GM23338 (cell line): Measurements from ENCODE around the gene C2CD3. TPM values are rescaled to one million over a fixed set of nuclear protein-coding genes. Genes with fewer than 3 reads are reported as not detected.

Source experiments
- ATAC-seq: fragments of 200-7000 bp; cut with Tn5 transposase; 3 replicates; pipeline ENCODE4 v1.9.1; 2020
- DNase-seq: peaks from one replicate; pipeline ENCODE4 v3.0.0-alpha.2; 2015; ENCODE audit warnings: low spot score
- H2AFZ ChIP-seq: fragments of 200-600 bp; sonication (generic); 2 replicates; pipeline ENCODE4 v1.8.0; 2016; ENCODE audit warnings: antibody characterized with exemption, mild to moderate bottlenecking, moderate library complexity
- H3F3A ChIP-seq: fragments of 200-600 bp; sonication (generic); replicated peaks from 2 replicates; pipeline ENCODE4 v1.8.0; 2017; ENCODE audit warnings: antibody characterized with exemption, mixed run types, low read depth
- H3K27ac ChIP-seq: fragments of 200-600 bp; sonication (generic); 2 replicates; pipeline ENCODE4 v1.6.1; 2016; ENCODE audit warnings: low read depth
- H3K27me3 ChIP-seq: fragments of 200-600 bp; sonication (generic); 2 replicates; pipeline ENCODE4 v1.8.0; 2016; ENCODE audit warnings: mild to moderate bottlenecking, mixed run types, moderate library complexity; ENCODE audit not compliant: insufficient read depth
- H3K36me3 ChIP-seq: fragments of 200-600 bp; sonication (generic); 2 replicates; pipeline ENCODE4 v1.8.0; 2016; ENCODE audit warnings: mild to moderate bottlenecking; ENCODE audit not compliant: insufficient read depth
- H3K4me1 ChIP-seq: fragments of 200-600 bp; sonication (generic); 2 replicates; pipeline ENCODE4 v1.8.0; 2016; ENCODE audit warnings: mild to moderate bottlenecking, moderate library complexity; ENCODE audit not compliant: insufficient read depth
- H3K4me2 ChIP-seq: fragments of 200-600 bp; sonication (generic); 2 replicates; pipeline ENCODE4 v1.7.1; 2017; ENCODE audit warnings: mixed run types
- H3K4me3 ChIP-seq: fragments of 200-600 bp; sonication (generic); 2 replicates; pipeline ENCODE4 v1.6.1; 2016; ENCODE audit warnings: mixed run types
- H3K79me2 ChIP-seq: fragments of 200-600 bp; sonication (generic); replicated peaks from 2 replicates; pipeline ENCODE4 v1.8.0; 2017; ENCODE audit warnings: mild to moderate bottlenecking; ENCODE audit not compliant: insufficient read depth
- H3K9me2 ChIP-seq: fragments of 200-600 bp; sonication (generic); 2 replicates; pipeline ENCODE4 v1.8.0; 2017; ENCODE audit not compliant: insufficient read depth
- H4K20me1 ChIP-seq: fragments of 200-600 bp; sonication (generic); replicated peaks from 2 replicates; pipeline ENCODE4 v1.8.0; 2017; ENCODE audit warnings: mild to moderate bottlenecking; ENCODE audit not compliant: insufficient read depth
- H3K27ac Mint-ChIP-seq: 2 replicates; pipeline ENCODE4 v1.8.0; 2020; ENCODE audit warnings: inconsistent platforms, mild to moderate bottlenecking, moderate library complexity, mixed read lengths
- H3K27me3 Mint-ChIP-seq: 3 replicates; pipeline ENCODE4 v1.8.0; 2022; ENCODE audit warnings: low read depth, mild to moderate bottlenecking, moderate library complexity, mixed read lengths, inconsistent platforms; ENCODE audit not compliant: insufficient read depth, poor library complexity
- H3K36me3 Mint-ChIP-seq: 3 replicates; pipeline ENCODE4 v1.8.0; 2021; ENCODE audit warnings: low read depth, mild to moderate bottlenecking, inconsistent platforms, moderate library complexity, mixed read lengths
- H3K4me1 Mint-ChIP-seq: 3 replicates; pipeline ENCODE4 v1.8.0; 2020; ENCODE audit warnings: mild to moderate bottlenecking, inconsistent platforms, mixed read lengths
- H3K4me3 Mint-ChIP-seq: 3 replicates; pipeline ENCODE4 v1.8.0; 2021; ENCODE audit warnings: moderate library complexity, mild to moderate bottlenecking, inconsistent platforms, mixed read lengths
- H3K9me3 Mint-ChIP-seq: 3 replicates; pipeline ENCODE4 v1.8.0; 2020; ENCODE audit warnings: moderate library complexity, mild to moderate bottlenecking, inconsistent platforms, mixed read lengths
- CREB1 ChIP-seq: fragments of 250-450 bp; sonication (Bioruptor Pico); IDR thresholded peaks from 2 replicates; pipeline ENCODE4 v1.5.0; 2020; ENCODE audit warnings: low read depth, mild to moderate bottlenecking, moderate library complexity
- EZH2 ChIP-seq: fragments of 200-600 bp; sonication (generic); IDR thresholded peaks from one replicate; pipeline ENCODE4 v1.8.0; 2017; ENCODE audit warnings: antibody characterized with exemption, mild to moderate bottlenecking, low read depth; ENCODE audit not compliant: unreplicated experiment
- EZH2phosphoT487 ChIP-seq: fragments of 200-600 bp; sonication (generic); IDR thresholded peaks from one replicate; pipeline ENCODE4 v1.8.1; 2018; ENCODE audit warnings: antibody characterized with exemption; ENCODE audit not compliant: unreplicated experiment
- JUNB ChIP-seq: IDR thresholded peaks from one replicate; pipeline ENCODE4 v1.6.1; 2016; ENCODE audit warnings: antibody characterized with exemption; ENCODE audit not compliant: unreplicated experiment
- NANOG ChIP-seq: IDR thresholded peaks from 2 replicates; pipeline ENCODE4 v1.6.1; 2016; ENCODE audit warnings: antibody characterized with exemption, borderline replicate concordance
- POLR2AphosphoS5 ChIP-seq: IDR thresholded peaks from 2 replicates; pipeline ENCODE4 v1.6.1; 2016; ENCODE audit warnings: antibody characterized with exemption, low read depth
- REST ChIP-seq: IDR thresholded peaks from one replicate; pipeline ENCODE4 v1.6.1; 2018; ENCODE audit warnings: antibody characterized with exemption; ENCODE audit not compliant: unreplicated experiment
- STAT1 ChIP-seq: IDR thresholded peaks from one replicate; pipeline ENCODE4 v1.6.1; 2016; ENCODE audit warnings: antibody characterized with exemption; ENCODE audit not compliant: unreplicated experiment
- ZNF114 ChIP-seq: fragments of 250-450 bp; sonication (Bioruptor Pico); IDR thresholded peaks from 2 replicates; pipeline ENCODE4 v1.5.0; 2020; ENCODE audit warnings: mild to moderate bottlenecking, moderate library complexity
- ZNF331 ChIP-seq: fragments of 250-450 bp; sonication (Bioruptor Pico); IDR thresholded peaks from 2 replicates; pipeline ENCODE4 v1.5.0; 2020; ENCODE audit warnings: low read depth, mild to moderate bottlenecking, moderate library complexity
- ZNF462 ChIP-seq: fragments of 250-450 bp; sonication (Bioruptor Pico); IDR thresholded peaks from 2 replicates; pipeline ENCODE4 v1.5.0; 2020; ENCODE audit warnings: mild to moderate bottlenecking, moderate library complexity
- polyA plus RNA-seq: library from polyadenylated mRNA; unstranded; fragments of >200 nt; fragmentation: Nextera tagmentation; extraction: Ambion mirVana; gene quantifications from 2 replicates; pipeline ENCODE4 v1.2.1, GENCODE V29; 2016
- total RNA-seq: library from RNA; depleted of rRNA; stranded (reverse); fragments of >200 nt; shearing (Covaris generic); gene quantifications from 2 replicates; pipeline ENCODE4 v1.2.3, GENCODE V29; 2014
- TF ChIP-seq, protein P1 (sequence below): IDR thresholded peaks from 2 replicates; pipeline ENCODE4 v1.6.1; 2016; ENCODE audit warnings: antibody characterized with exemption

Gene C2CD3
- total and polyA plus RNA-seq, 2 experiments from 2014 or later, result 15.5 to 29.5 TPM

DNA sequence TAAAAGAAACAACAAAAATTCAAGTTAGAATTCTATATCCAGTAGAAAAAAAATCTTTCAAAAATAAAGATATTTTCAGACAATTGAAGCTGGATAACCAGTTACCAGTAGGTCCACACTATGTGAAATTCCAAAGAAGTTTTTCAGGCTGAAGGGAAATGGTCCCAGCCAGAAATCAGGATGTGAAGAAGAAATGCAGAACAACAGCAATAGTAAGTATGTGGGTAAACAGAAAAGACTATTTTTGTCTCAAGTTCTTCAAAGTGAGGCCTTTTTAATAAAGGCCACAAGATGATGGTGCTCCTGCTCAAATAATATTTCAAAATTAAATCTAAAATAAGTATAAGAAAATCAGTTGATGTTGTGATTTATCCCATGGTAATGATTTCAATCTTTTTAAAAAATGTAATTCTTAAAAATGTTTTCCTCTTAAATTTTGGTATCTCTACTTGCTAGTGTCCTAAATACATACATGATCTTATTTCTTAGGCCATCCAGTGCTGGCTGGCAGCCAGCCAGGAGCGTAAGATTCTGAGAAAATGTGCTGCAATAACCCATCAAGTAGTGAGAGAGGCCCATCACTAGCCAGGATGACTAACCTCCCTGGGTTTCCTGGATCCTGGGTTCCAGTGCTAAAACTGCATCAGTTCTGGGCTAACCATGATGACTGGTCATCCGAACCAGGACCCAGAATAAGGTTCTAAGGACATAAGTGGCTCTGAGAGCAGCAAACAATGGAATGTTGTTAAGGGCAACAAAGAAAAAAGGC, 146.4 kb downstream of the C2CD3 start:
- H3K9me2 ChIP-seq, result 0 out of 2 replicates have a peak, but pooled peaks cover 3% of the 10 kb centered on the region
- Mint-ChIP-seq H3K27ac (no peak overlapping the region), H3K36me3 (peaks cover 3% of the 10 kb centered on the region; the same call in 2 of the 3 replicates)

GRCh38 chr11:74023276-74023675, 147.5 kb downstream of the C2CD3 start:
- no peak overlapping the region for H2AFZ ChIP-seq
- Mint-ChIP-seq H3K4me1 (peaks cover 7% of the 10 kb centered on the region), H3K27me3 (peaks cover 5% of the 10 kb centered on the region), H3K9me3 (no peaks in the 10 kb centered on the region), H3K36me3 (peaks cover 3% of the 10 kb centered on the region; the same call in 2 of the 3 replicates), H3K4me3 (no peak overlapping the region), H3K27ac (no peak overlapping the region)
- no peaks in the 10 kb centered on the region for H3K79me2 ChIP-seq
- no peaks in the 10 kb centered on the region for H3K27me3 ChIP-seq
- no peaks in the 10 kb centered on the region for H4K20me1 ChIP-seq
- no peak overlapping the region for H3K27ac ChIP-seq
- H3K9me2 ChIP-seq, result 0 out of 2 replicates have a peak, but pooled peaks cover 3% of the 10 kb centered on the region
- no peaks in the 10 kb centered on the region for H3F3A ChIP-seq
- H3K36me3 ChIP-seq, result no peaks in the 10 kb centered on the region
- ATAC-seq, result no peak
- H3K4me3 ChIP-seq, result no peak overlapping the region
- no peak overlapping the region for H3K4me2 ChIP-seq
- no peak for DNase-seq
- no peaks in the 10 kb centered on the region for H3K4me1 ChIP-seq
- no peak for TF ChIP-seq REST
- no peak for TF ChIP-seq JUNB
- no peak for TF ChIP-seq ZNF331 (CRISPR knock-in tag)
- no peak for TF ChIP-seq POLR2AphosphoS5
- TF ChIP-seq EZH2phosphoT487, result no peak
- TF ChIP-seq ZNF114 (CRISPR knock-in tag), result no peak
- TF ChIP-seq, protein P1, sequence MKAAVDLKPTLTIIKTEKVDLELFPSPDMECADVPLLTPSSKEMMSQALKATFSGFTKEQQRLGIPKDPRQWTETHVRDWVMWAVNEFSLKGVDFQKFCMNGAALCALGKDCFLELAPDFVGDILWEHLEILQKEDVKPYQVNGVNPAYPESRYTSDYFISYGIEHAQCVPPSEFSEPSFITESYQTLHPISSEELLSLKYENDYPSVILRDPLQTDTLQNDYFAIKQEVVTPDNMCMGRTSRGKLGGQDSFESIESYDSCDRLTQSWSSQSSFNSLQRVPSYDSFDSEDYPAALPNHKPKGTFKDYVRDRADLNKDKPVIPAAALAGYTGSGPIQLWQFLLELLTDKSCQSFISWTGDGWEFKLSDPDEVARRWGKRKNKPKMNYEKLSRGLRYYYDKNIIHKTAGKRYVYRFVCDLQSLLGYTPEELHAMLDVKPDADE, result no peak
- no peak for TF ChIP-seq ZNF462 (CRISPR knock-in tag)
- no peak for TF ChIP-seq EZH2
- TF ChIP-seq NANOG, result no peak

More for the DNA sequence above, 146.4 kb downstream of the C2CD3 start:
- H3K4me3 ChIP-seq, result no peak overlapping the region
- H4K20me1 ChIP-seq, result no peaks in the 10 kb centered on the region
- Mint-ChIP-seq H3K9me3 (no peaks in the 10 kb centered on the region), H3K4me3 (no peak overlapping the region), H3K27me3 (peaks cover 5% of the 10 kb centered on the region), H3K4me1 (peaks cover 7% of the 10 kb centered on the region)
- H3K79me2 ChIP-seq, result no peaks in the 10 kb centered on the region
- ATAC-seq, result no peak
- H3K27ac ChIP-seq, result no peak overlapping the region
- no peaks in the 10 kb centered on the region for H3K27me3 ChIP-seq
- H3K4me2 ChIP-seq, result no peak overlapping the region
- H3K4me1 ChIP-seq, result no peaks in the 10 kb centered on the region
- DNase-seq, result no peak
- no peak for TF ChIP-seq CREB1 (CRISPR knock-in tag)
- no peak for TF ChIP-seq JUNB
- no peak for TF ChIP-seq STAT1
- H3F3A ChIP-seq, result no peaks in the 10 kb centered on the region
- H2AFZ ChIP-seq, result no peak overlapping the region
- no peaks in the 10 kb centered on the region; the same call in 1 of the 2 replicates for H3K36me3 ChIP-seq
